Measurements from ENCODE around the gene NCAPD3. TPM values are rescaled to one million over a fixed set of nuclear protein-coding genes. Genes with fewer than 3 reads are reported as not detected.

The NCAPD3 gene
- total and polyA plus RNA-seq, 2 of the 13 experiments (the other 11 are each of a cell fraction or from before 2014, with no cell fraction given) = 20.7 to 25.6 TPM

GRCh38 chr11:134223836-134224709 lies at the start of gene NCAPD3, which contains the start of gene VPS26B (continued):
- TF ChIP-seq HNF1B (CRISPR knock-in tag; IDR thresholded peaks at IDR 0.05) (peak; percentile 79), KAT8 (CRISPR knock-in tag; IDR thresholded peaks at IDR 0.05) (peak; percentile 87; the same call in 1 of the 2 replicates), KLF16 (CRISPR knock-in tag; IDR thresholded peaks at IDR 0.05) (peak in 1 of 2 experiments; percentile 25; a peak in 2 of 4 replicates), ZNF790 (CRISPR knock-in tag; IDR thresholded peaks at IDR 0.05; ENCODE audit: borderline replicate concordance) (no peak), ZNF143 (CRISPR knock-in tag; IDR thresholded peaks at IDR 0.05) (peak; percentile 78), HOXA5 (CRISPR knock-in tag; IDR thresholded peaks at IDR 0.05) (peak; percentile 78), ZNF33B (CRISPR knock-in tag; IDR thresholded peaks at IDR 0.05) (peak; percentile 65; the same call in 1 of the 2 replicates), PHF20 (CRISPR knock-in tag; IDR thresholded peaks at IDR 0.05) (peak; percentile 75), ZNF343 (CRISPR knock-in tag; IDR thresholded peaks at IDR 0.05) (peak; percentile 27; the same call in 1 of the 2 replicates), ZFY (CRISPR knock-in tag; IDR thresholded peaks at IDR 0.05) (peak; percentile 94), FOXA3 (CRISPR knock-in tag; IDR thresholded peaks at IDR 0.05) (peak; percentile 5; the same call in 1 of the 2 replicates), RXRB (CRISPR knock-in tag; IDR thresholded peaks at IDR 0.05; ENCODE audit: borderline replicate concordance) (peak; percentile 45; the same call in 1 of the 2 replicates), TFDP2 (CRISPR knock-in tag; IDR thresholded peaks at IDR 0.05) (peak; percentile 98), TBX2 (CRISPR knock-in tag; IDR thresholded peaks at IDR 0.05; ENCODE audit: borderline replicate concordance) (peak; percentile 19; the same call in 1 of the 2 replicates)
- TF ChIP-seq, protein P1, sequence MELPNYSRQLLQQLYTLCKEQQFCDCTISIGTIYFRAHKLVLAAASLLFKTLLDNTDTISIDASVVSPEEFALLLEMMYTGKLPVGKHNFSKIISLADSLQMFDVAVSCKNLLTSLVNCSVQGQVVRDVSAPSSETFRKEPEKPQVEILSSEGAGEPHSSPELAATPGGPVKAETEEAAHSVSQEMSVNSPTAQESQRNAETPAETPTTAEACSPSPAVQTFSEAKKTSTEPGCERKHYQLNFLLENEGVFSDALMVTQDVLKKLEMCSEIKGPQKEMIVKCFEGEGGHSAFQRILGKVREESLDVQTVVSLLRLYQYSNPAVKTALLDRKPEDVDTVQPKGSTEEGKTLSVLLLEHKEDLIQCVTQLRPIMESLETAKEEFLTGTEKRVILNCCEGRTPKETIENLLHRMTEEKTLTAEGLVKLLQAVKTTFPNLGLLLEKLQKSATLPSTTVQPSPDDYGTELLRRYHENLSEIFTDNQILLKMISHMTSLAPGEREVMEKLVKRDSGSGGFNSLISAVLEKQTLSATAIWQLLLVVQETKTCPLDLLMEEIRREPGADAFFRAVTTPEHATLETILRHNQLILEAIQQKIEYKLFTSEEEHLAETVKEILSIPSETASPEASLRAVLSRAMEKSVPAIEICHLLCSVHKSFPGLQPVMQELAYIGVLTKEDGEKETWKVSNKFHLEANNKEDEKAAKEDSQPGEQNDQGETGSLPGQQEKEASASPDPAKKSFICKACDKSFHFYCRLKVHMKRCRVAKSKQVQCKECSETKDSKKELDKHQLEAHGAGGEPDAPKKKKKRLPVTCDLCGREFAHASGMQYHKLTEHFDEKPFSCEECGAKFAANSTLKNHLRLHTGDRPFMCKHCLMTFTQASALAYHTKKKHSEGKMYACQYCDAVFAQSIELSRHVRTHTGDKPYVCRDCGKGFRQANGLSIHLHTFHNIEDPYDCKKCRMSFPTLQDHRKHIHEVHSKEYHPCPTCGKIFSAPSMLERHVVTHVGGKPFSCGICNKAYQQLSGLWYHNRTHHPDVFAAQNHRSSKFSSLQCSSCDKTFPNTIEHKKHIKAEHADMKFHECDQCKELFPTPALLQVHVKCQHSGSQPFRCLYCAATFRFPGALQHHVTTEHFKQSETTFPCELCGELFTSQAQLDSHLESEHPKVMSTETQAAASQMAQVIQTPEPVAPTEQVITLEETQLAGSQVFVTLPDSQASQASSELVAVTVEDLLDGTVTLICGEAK (IDR thresholded peaks at IDR 0.05) = no peak
- TF ChIP-seq, protein P1 (CRISPR knock-in tag; IDR thresholded peaks at IDR 0.05) = peak; percentile 75; the same call in 1 of the 2 replicates
- TF ChIP-seq, protein P2, sequence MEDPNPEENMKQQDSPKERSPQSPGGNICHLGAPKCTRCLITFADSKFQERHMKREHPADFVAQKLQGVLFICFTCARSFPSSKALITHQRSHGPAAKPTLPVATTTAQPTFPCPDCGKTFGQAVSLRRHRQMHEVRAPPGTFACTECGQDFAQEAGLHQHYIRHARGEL (CRISPR knock-in tag; IDR thresholded peaks at IDR 0.05) = 0 out of 2 replicates have a peak, but pooled peaks have one; percentile 30
